Measurements from ENCODE around the gene LMTK2.
"Not testable (repeated sequence)": the region's sequence is repeated elsewhere in the genome, so short reads cannot be mapped to it uniquely, and the experiment has no call there.

Gene LMTK2

DNA sequence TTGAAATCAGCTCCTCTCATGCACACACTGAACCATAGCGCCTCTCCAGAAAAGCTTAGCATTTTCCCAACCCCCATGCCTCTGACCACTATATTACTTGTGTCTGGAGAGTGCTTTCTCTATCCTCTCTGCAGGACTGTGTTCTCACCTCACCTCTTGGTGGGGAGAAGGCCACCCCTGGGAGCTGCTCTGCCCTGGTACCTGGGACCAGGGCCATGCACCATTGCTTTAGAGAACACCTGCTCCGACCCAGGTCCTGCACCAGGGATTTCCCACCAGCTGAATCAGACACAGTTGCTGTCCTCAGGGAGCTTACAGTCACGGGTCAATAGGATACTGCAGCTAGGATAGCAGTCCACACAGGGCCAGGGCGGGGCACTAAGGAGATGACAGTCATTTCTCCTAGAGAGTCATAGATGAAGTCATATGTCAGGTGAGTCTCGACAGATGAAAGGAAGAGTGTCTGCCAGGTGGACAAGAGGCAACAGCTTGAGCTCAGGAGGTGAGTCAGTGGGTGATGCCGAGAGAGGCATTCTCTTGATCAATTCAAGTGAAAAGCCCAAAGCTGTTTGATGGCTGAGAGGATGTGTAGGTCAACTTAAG lies 619 bp upstream of the LMTK2 start:
- no peak for DNase-seq (ENCODE audit: low read depth in 2 of 2)

GRCh38 chr7:98107313-98107721 lies 655 bp downstream of the LMTK2 start:
- no peak for DNase-seq (ENCODE audit: low read depth in 2 of 2)

- no peak for DNase-seq (ENCODE audit: low read depth in 2 of 2)
Observed at GRCh38 chr7:98110249-98111022, 3.8 kb downstream of the LMTK2 start.

GRCh38 chr7:98112077-98112476 lies 5.4 kb downstream of the LMTK2 start:
- no peak for DNase-seq (ENCODE audit: low read depth in 2 of 2)

GRCh38 chr7:98115746-98116525 lies 9.3 kb downstream of the LMTK2 start:
- no peak for DNase-seq (ENCODE audit: low read depth in 2 of 2)

GRCh38 chr7:98116656-98117461 lies 10.2 kb downstream of the LMTK2 start:
- DNase-seq (ENCODE audit: low read depth in 2 of 2), result no peak

DNA sequence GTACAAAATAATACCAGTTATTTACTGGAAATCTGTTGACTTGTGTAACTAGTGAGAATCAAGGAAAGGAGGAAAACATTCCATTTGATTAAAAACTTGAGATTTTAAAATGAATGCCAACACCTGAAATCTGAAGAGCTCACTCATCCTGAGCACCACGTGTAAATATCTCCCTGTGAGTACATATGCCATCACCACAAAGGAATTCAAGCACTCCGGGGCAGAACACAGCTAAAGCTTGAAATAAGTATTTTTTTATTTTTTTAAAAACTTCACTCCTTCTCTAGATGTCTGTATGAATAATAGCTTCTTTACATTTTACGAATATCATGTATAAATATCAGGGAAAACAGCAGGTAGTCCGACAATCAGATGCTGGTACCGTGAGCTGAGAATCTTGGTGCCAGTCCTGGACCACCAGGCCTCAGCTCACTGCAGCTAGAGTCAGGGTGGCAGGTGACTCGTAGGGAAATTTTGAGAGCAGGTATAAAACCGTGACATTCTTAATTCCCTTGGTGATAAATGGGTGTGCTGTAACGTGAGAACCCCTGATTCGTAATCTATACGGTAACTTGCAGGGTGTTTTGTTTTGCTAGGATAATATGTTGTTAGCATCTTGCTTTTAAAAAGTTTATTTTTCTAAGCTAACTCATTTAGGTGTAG lies 12.7 kb downstream of the LMTK2 start:
- no peak for DNase-seq (ENCODE audit: low read depth in 2 of 2)

DNA sequence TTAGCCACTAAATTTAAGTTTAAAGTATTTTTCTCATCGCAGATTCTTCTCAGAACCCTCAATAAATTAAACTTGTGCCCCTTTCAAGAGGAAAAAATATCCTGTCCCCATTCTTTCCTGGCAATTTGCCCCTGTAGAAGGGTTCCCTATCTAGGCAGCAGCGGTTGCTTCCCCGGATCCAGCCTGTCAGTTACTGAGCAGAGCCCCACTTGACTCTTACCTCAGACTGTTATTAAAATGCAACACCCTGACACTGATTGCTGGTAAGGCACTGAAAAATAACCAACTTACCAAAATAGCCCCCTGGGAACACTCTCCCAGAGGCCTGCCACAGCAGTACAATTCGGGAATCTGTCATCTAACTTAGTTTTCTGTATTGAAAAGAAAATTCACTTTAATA lies 13.9 kb downstream of the LMTK2 start:
- no peak for DNase-seq (ENCODE audit: low read depth in 2 of 2)

GRCh38 chr7:98121388-98121787 lies 14.7 kb downstream of the LMTK2 start:
- DNase-seq (ENCODE audit: low read depth in 2 of 2), result not testable (repeated sequence)

- DNase-seq (ENCODE audit: low read depth in 2 of 2), result no peak
Observed at GRCh38 chr7:98123365-98123696, 16.7 kb downstream of the LMTK2 start.

GRCh38 chr7:98125759-98126158 lies 19.1 kb downstream of the LMTK2 start:
- DNase-seq (ENCODE audit: low read depth in 2 of 2), result no peak

DNA sequence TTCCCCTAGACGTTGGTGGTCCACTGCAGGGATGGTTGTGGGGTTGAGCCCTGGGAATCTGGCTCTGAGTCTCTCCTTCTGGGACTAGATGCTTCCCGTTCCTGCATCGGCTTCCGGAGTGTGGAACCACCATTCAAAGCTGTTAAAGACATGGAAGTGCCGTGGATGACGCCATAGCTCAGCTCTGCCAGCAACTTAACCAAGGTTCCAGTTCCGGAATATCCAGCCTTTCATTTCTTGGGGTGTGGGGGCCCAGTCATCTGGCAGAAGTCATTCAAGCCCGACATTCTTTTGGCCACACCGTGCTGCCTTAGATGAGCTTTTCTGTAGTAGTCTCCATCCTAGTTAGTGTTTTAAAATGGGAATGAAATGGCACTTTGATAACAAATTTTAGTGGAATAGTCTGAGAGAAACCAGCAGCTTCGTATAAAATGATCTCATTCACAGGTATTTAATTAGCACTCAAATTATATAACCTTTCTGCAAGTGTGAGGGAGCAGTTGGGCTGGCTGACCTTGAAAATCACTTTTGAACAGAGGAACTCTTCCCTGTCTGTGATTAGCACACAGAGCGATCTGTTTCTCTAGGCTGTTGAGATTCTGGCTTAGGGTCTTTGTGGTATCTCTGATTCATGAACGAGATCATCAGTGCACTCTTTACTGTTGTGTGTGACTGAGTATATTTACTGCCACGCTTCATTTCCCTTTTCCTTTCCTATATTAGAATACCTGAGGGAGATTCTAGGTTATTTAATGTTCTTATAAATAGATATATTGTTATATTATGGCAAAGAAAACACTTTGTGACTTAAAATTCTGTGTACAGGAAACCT lies 19.9 kb downstream of the LMTK2 start:
- no peak for DNase-seq (ENCODE audit: low read depth in 2 of 2)

DNA sequence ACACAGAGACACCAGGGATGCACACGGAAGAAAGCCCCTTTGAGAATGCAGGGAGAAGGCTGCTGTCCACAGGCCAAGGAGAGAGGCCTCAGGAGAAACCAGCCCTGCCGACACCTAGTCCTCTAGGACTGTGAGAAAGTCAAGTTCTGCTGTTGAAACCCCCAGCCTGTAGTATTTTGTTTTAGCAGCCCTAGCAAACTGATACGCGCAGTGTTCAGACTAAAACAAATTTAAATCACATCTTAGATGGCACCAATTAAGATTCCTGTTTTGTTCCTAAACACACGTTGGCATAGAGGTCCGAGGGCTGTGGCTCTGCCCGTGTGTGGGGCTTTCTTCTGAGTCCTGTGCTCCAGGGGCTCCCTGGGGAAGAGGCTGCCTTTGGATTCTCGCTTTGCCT lies 21.7 kb downstream of the LMTK2 start:
- no peak for DNase-seq (ENCODE audit: low read depth in 2 of 2)

DNA sequence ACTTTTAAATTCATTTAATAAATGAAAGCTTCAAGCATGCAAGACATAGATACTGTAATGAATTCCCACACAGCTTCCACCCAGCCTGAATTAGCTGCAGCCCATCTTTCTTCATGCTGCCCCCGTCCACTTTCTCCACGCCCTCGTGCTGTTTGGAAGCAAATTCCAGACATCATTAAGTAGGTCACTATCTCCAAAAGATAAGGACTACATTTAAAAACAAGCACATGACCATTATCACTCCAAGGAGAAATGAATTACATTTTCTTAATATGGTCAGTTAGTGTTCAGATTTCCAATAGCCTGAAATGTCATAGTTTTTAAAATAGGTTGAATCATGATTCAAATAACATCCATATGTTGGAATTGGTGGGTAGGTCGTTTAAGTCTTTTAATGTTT lies 24.3 kb downstream of the LMTK2 start:
- no peak for DNase-seq (ENCODE audit: low read depth in 2 of 2)

- no peak for DNase-seq (ENCODE audit: low read depth in 2 of 2)
Observed at GRCh38 chr7:98133181-98133580, 26.5 kb downstream of the LMTK2 start.

DNA sequence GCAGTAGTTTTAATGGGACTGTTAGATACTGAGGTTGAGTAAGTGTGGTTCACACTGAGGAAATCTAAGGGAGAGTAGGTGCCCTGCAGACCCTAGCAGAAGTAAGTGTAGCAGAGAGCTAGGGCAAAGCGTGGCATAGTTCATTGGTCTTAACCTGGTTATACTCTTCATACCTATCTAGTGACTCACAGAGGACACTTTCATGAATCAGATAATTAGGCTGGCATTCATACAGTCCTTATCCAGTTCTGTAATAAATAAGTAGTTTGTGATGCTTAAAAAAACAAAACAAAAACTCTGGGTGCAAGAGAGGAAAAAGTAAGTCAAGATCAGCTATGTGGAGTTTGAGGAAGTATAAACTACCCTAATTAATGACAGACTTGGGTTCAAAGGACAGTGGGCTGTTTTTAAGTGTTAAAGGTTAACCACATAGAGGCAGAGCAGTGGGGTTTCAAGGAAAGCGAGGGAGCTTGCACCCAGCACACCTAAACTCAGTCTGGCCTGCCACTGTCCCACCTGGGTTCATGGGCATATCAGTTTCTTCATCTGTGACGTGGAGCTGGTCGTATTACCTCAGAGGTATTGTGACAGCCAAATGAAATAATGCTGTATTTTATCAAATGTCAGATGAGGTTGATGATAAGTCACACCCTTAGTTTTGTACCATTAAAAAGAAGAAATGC lies 27.1 kb downstream of the LMTK2 start:
- no peak for DNase-seq (ENCODE audit: low read depth in 2 of 2)

DNA sequence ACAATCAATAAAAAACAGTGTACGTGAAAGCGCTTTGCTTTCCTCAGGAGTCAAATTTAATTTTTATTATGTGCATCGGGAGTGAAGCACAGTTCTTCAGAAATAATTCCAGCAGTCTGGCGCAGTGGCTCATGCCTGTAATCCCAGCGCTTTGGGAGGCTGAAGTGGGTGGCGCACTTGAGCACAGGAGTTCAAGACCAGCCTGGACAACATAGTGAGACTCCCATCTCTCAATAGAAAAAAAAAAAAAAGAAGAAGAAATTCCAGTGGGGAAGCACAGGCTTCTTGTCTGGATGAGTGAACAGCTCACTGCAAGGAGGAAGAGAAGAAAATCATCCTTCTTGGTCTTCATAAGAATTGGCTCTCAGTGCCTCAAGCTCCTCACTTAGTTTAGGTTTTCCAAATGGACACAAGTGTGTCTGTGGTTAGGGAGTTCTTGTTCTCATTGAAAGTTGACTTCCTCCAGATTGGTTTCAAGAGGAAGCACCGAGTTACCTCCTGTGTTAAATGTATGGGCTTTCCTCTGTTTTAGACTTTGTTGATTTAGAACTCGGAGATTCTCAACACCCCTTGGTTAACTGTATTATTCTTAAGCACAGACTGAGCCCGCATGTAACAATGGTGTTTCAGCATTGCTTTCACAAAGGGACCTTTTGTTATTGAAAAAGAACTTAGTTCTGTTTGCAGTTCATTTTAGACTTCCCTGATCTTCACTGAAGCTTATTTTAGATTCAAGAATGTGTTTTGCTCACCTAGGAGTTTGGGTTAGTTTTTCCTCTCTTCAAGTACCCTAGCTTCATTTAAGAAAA lies 28.0 kb downstream of the LMTK2 start:
- no peak for DNase-seq (ENCODE audit: low read depth in 2 of 2)

- DNase-seq (ENCODE audit: low read depth in 2 of 2), result no peak
Observed at GRCh38 chr7:98135984-98136383, 29.3 kb downstream of the LMTK2 start.

GRCh38 chr7:98136423-98136822 lies 29.8 kb downstream of the LMTK2 start:
- DNase-seq (ENCODE audit: low read depth in 2 of 2), result no peak
